ENCODE data around the gene ADGRL1.
"Not testable (repeated sequence)": the region's sequence is repeated elsewhere in the genome, so short reads cannot be mapped to it uniquely, and the experiment has no call there.

DNA sequence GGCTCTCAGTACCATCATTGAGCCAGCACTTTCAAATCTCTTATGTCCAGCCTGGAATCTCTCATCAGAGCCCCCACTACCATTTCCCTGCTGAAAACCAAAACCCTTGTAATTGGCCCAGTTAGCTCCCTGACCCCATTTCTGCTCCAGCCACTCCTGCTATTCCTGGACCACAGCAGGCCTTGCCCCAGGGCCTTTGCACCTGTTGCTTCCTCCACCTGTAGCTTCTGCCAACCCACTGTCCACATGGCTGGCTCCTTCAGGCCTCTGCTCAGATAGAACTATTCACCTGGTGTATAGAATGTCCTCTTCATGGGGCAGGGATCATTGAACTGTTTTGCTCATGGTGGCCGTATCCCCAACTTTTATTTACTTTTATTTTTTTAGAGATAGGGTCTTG lies 20.3 kb downstream of the ADGRL1 start:
- not testable (repeated sequence) for TF ChIP-seq POLR2AphosphoS5, POLR2A (IDR thresholded peaks at IDR 0.05)
- TF ChIP-seq, protein P1, sequence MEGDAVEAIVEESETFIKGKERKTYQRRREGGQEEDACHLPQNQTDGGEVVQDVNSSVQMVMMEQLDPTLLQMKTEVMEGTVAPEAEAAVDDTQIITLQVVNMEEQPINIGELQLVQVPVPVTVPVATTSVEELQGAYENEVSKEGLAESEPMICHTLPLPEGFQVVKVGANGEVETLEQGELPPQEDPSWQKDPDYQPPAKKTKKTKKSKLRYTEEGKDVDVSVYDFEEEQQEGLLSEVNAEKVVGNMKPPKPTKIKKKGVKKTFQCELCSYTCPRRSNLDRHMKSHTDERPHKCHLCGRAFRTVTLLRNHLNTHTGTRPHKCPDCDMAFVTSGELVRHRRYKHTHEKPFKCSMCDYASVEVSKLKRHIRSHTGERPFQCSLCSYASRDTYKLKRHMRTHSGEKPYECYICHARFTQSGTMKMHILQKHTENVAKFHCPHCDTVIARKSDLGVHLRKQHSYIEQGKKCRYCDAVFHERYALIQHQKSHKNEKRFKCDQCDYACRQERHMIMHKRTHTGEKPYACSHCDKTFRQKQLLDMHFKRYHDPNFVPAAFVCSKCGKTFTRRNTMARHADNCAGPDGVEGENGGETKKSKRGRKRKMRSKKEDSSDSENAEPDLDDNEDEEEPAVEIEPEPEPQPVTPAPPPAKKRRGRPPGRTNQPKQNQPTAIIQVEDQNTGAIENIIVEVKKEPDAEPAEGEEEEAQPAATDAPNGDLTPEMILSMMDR (IDR thresholded peaks at IDR 0.05 in 8 of 11, conservative IDR thresholded peaks at IDR 0.05 in 3 of 11) = not testable (repeated sequence)

Measured in spleen (tissue), 7 donors.